Nephron (organoid): ENCODE results near the gene MICALL2.
A peak's percentile ranks its signal among the peaks of the same experiment; 100 is the strongest.

Experiments used
- H3K27ac Mint-ChIP-seq, 3 experiments: 2 replicates each; pipeline ENCODE4 v1.8.0; 2020; ENCODE audit warnings: mixed read lengths in 3 of 3, mild to moderate bottlenecking in 2 of 3, moderate library complexity in 1 of 3
- H3K27me3 Mint-ChIP-seq: 2 replicates; pipeline ENCODE4 v1.8.0; 2021; ENCODE audit warnings: low read depth, mild to moderate bottlenecking, moderate library complexity, mixed read lengths
- H3K36me3 Mint-ChIP-seq: 2 replicates; pipeline ENCODE4 v1.8.0; 2020; ENCODE audit warnings: low read depth, mixed read lengths
- H3K4me1 Mint-ChIP-seq: 2 replicates; pipeline ENCODE4 v1.8.0; 2020; ENCODE audit warnings: mixed read lengths
- H3K4me3 Mint-ChIP-seq, 3 experiments: 2 replicates each; pipeline ENCODE4 v1.8.0; 2020; ENCODE audit warnings: mild to moderate bottlenecking in 3 of 3, mixed read lengths in 3 of 3, moderate library complexity in 2 of 3
- H3K9me3 Mint-ChIP-seq: 2 replicates; pipeline ENCODE4 v1.8.0; 2020; ENCODE audit warnings: mixed read lengths
- TF ChIP-seq, protein P1 (sequence below), 3 experiments: fragments of 200-600 bp; sonication (generic); IDR thresholded peaks; one replicate each; pipeline ENCODE4 v1.5.0; 2021; ENCODE audit warnings: antibody characterized with exemption in 3 of 3; ENCODE audit not compliant: unreplicated experiment in 3 of 3

Gene MICALL2

DNA sequence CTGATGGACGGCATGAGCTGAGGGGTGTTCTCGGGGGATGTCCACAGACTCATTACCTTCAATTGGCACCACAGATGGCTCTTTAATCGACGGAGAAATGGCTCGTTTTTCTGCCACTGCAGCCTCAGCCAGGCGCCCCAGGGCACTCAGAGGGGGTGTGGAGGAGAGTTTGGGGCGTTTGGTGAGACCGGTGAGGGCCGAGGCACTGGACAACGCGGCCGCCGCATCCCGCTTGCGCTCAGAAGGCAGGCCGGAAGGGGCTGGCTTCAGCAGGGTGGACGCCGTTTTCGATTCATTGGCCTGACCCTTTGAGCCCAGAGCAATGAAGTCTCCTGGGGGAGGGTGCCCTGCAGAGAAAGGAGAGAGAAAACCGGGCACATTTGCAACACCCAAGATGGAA, 43.6 kb upstream of the MICALL2 start:
- TF ChIP-seq, protein P1, sequence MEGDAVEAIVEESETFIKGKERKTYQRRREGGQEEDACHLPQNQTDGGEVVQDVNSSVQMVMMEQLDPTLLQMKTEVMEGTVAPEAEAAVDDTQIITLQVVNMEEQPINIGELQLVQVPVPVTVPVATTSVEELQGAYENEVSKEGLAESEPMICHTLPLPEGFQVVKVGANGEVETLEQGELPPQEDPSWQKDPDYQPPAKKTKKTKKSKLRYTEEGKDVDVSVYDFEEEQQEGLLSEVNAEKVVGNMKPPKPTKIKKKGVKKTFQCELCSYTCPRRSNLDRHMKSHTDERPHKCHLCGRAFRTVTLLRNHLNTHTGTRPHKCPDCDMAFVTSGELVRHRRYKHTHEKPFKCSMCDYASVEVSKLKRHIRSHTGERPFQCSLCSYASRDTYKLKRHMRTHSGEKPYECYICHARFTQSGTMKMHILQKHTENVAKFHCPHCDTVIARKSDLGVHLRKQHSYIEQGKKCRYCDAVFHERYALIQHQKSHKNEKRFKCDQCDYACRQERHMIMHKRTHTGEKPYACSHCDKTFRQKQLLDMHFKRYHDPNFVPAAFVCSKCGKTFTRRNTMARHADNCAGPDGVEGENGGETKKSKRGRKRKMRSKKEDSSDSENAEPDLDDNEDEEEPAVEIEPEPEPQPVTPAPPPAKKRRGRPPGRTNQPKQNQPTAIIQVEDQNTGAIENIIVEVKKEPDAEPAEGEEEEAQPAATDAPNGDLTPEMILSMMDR (IDR thresholded peaks at IDR 0.05; ENCODE audit: unreplicated experiment in 3 of 3), result no peak
- H3K27me3 Mint-ChIP-seq, result no peaks in the 10 kb centered on the region
- no peaks in the 10 kb centered on the region for H3K9me3 Mint-ChIP-seq
- H3K4me1 Mint-ChIP-seq, result peaks cover 14% of the 10 kb centered on the region
- peaks cover 21% of the 10 kb centered on the region for H3K36me3 Mint-ChIP-seq
- H3K4me3 Mint-ChIP-seq, result peak overlapping the region; percentile 90 to 93 (median 91)
- peak overlapping the region in 1 of 3 experiments; percentile 57 for H3K27ac Mint-ChIP-seq

DNA sequence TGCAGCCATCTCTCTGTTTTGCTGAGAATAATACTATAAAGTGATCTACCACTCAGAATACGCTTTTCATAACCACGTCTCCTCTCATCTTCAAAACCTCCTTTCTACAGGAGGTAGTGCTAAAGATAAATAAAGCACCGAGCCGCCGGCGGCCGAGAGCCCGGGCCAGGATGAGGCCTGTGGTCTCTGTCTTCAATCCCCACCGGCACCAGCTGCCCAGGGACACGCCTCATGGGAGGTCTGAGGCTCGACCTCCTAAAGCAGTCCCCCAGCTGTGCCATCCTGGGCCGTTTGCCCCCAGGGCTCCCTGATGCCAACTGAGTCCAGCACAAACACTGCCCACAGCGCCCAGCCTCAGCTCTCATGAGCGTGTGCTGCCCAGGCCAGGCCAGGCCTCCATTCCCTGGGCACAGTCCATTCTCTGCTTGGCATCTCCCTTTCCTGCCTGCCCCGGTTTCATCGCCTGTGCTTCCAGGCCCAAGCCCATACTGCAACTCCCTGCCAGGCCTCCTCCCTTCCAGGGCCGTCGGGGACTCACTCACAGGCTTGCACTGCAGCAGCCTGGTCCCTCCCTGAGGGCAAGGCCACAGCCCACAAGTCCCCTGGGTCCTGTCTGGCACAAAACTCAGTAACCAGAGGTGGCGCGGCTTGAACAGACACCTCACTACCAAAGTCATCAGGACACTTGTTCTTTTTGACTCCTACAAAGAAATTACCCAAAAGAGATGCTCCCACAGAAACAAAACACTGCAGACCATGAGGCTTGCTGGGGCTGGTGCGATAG, 42.4 kb upstream of the MICALL2 start:
- peak overlapping the region; percentile 90 to 93 (median 91) for H3K4me3 Mint-ChIP-seq
- TF ChIP-seq, protein P1 (IDR thresholded peaks at IDR 0.05; ENCODE audit: unreplicated experiment in 3 of 3), result no peak
- H3K9me3 Mint-ChIP-seq, result no peaks in the 10 kb centered on the region
- H3K4me1 Mint-ChIP-seq, result peaks cover 14% of the 10 kb centered on the region
- H3K27ac Mint-ChIP-seq, result no peak overlapping the region
- no peaks in the 10 kb centered on the region for H3K27me3 Mint-ChIP-seq
- H3K36me3 Mint-ChIP-seq, result peaks cover 26% of the 10 kb centered on the region

DNA sequence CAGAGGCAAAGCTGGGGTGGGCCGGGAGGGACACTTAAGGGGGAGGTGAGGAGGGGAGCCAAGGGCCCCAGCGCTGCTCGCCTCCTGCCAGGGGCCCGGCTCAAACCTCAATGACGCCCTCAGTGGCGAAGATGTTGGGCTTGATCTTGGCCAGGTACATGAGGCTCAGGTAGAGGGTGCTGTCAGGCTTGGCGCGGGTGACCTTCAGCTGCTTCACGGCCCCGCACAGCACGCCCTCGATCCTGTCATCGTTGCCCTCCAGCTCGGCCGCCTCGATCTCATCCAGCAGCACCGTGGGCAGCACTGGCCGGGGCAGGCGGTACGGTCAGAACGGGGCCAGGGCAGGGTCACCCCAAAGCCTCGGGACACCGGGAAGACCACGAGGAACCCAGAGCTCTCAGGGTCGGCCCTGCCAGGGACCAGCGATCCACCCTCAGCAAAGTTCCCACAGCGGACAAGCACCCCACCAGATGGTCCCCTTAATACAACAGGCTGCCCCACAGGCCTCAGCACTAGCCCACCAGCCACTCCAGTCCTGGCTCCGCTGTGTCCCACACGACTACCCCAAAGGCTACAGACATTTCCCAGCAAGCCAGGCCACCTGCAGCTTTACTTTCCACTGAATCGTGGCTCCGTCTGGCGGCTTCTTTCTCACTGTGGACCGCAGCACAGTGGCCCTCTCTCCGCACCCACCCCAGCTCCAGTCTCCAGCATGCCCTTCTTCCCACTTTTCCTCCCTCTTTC, 41.0 kb upstream of the MICALL2 start:
- H3K4me3 Mint-ChIP-seq, result peak overlapping the region in 2 of 3 experiments; percentile 27 to 28
- no peaks in the 10 kb centered on the region for H3K27me3 Mint-ChIP-seq
- no peaks in the 10 kb centered on the region for H3K9me3 Mint-ChIP-seq
- TF ChIP-seq, protein P1 (IDR thresholded peaks at IDR 0.05; ENCODE audit: unreplicated experiment in 3 of 3), result no peak
- H3K4me1 Mint-ChIP-seq, result peaks cover 14% of the 10 kb centered on the region
- no peak overlapping the region for H3K27ac Mint-ChIP-seq
- H3K36me3 Mint-ChIP-seq, result peaks cover 26% of the 10 kb centered on the region

DNA sequence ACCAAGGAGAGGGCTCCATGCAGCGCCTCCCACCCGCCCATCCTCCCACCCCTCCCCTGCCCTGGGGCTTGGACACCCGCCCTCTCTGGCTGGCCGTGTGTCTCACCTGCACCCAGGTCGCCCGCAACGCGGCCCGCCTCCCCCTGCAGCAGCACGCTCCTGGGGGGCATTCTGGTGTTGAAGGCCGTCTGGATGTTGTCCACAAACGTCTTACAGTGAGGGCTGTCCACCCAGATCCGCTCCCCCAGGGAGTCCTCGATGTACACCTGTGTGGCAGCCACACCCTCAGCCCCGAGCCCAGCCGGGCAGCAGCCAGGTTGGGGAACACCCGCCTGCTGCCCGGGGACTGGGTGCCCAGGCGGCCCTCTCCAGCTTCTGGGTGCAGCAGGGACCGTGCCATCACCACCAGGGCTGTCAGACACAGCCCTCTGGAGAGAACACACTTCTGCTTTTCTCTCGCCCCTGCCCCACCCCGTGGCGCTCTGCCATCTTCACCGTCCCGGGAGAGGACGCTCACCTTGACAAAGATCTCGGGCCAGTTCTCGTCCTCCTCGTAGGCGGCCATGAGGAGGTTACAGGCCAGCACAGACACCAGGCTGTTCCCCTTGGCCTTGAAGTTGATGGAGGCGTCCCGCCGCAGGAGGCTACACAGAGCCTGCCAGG, 40.2 kb upstream of the MICALL2 start:
- no peak overlapping the region for H3K27ac Mint-ChIP-seq
- no peaks in the 10 kb centered on the region for H3K27me3 Mint-ChIP-seq
- TF ChIP-seq, protein P1 (IDR thresholded peaks at IDR 0.05; ENCODE audit: unreplicated experiment in 3 of 3), result no peak
- H3K9me3 Mint-ChIP-seq, result no peaks in the 10 kb centered on the region
- peaks cover 26% of the 10 kb centered on the region for H3K36me3 Mint-ChIP-seq
- H3K4me1 Mint-ChIP-seq, result peaks cover 14% of the 10 kb centered on the region
- H3K4me3 Mint-ChIP-seq, result no peak overlapping the region

DNA sequence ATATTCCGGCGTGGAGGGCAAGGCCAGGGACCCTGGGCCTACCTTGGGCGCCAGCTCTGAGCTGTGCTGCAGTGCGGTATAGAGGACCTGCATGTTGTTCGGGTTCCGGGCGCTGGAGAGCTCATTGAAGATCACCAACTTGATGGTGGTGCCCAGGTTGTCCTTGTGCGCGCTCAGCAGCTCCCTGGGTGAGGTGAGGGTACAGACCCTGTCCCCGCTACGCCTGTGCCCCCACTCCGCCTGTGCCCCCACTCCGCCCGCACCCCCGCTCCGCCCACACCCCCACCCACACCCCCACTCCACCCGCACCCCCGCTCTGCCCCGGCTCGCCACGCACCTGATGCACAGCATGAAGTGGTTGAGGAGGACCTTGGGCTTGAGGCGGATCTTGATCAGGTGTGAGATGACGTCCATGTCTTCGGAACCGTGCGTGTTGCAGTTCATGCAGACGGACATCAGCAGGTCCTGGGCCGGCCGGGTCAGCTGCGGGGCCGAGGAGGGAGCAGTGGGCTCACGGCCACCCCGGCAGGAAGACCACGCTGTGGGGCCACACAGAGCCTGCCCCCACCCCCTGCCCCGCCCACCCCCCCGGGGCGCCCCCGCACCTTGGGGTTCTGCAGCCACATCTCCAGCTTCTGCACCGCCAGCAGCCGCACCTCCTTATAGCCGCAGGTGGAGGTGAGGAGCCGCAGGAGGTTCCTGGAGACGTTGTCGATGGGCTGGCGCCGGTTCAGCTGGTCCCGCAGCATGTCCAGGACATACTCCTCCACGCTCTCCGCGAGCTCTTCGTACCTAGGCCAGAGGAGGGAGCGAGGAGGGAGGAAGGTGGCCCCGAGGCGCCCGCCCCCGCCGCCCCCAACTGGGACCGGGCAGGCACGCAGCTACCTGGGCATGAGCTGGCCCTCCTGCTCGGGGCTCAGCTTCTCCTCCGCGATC, 39.4 kb upstream of the MICALL2 start:
- H3K9me3 Mint-ChIP-seq, result no peaks in the 10 kb centered on the region
- H3K27me3 Mint-ChIP-seq, result no peaks in the 10 kb centered on the region
- H3K4me3 Mint-ChIP-seq, result no peak overlapping the region
- TF ChIP-seq, protein P1 (IDR thresholded peaks at IDR 0.05; ENCODE audit: unreplicated experiment in 3 of 3), result no peak
- H3K36me3 Mint-ChIP-seq, result peaks cover 26% of the 10 kb centered on the region
- peaks cover 14% of the 10 kb centered on the region for H3K4me1 Mint-ChIP-seq
- H3K27ac Mint-ChIP-seq, result no peak overlapping the region
